HG03280 (cell line): ENCODE measurements around the gene ARL4C.
A peak's percentile ranks its signal among the peaks of the same experiment; 100 is the strongest.

Source experiments
- ATAC-seq: cut with Tn5 transposase; IDR thresholded peaks from one replicate; pipeline ENCODE4 v1.9.1; 2021; ENCODE audit warnings: mild to moderate bottlenecking, moderate library complexity; ENCODE audit not compliant: unreplicated experiment

The ARL4C gene

GRCh38 chr2:234500394-234501006 is 3.6 kb upstream of the ARL4C start:
- peak; percentile 48 for ATAC-seq

- no peak for ATAC-seq
Measured at GRCh38 chr2:234497594-234498235, 834 bp upstream of the ARL4C start.

- ATAC-seq: peak; percentile 51
Measured at GRCh38 chr2:234496055-234496834, 636 bp downstream of the ARL4C start.

- ATAC-seq: no peak
Measured at GRCh38 chr2:234495251-234496054, 1.4 kb downstream of the ARL4C start.

- no peak for ATAC-seq
Measured at GRCh38 chr2:234494361-234495250, 2.3 kb downstream of the ARL4C start.

GRCh38 chr2:234493796-234494195 is 3.1 kb downstream of the ARL4C start:
- ATAC-seq: no peak

- no peak for ATAC-seq
Measured at GRCh38 chr2:234492717-234493485, 4.0 kb downstream of the ARL4C start.

- ATAC-seq: no peak
Measured at GRCh38 chr2:234491897-234492296, 5.0 kb downstream of the ARL4C start.

- no peak for ATAC-seq
Measured at GRCh38 chr2:234491281-234491680, 5.6 kb downstream of the ARL4C start.

- no peak for ATAC-seq
Measured at GRCh38 chr2:234490271-234491091, 6.4 kb downstream of the ARL4C start.

GRCh38 chr2:234488913-234489451 is 7.9 kb downstream of the ARL4C start:
- peak; percentile 66 for ATAC-seq

GRCh38 chr2:234488486-234488885 is 8.4 kb downstream of the ARL4C start:
- ATAC-seq: no peak

GRCh38 chr2:234487356-234487755 is 9.5 kb downstream of the ARL4C start:
- ATAC-seq: no peak

GRCh38 chr2:234483568-234484251 is 13.2 kb downstream of the ARL4C start:
- ATAC-seq: no peak

- ATAC-seq: no peak
Measured at GRCh38 chr2:234481301-234481700, 15.6 kb downstream of the ARL4C start.

- ATAC-seq: no peak
Measured at GRCh38 chr2:234480337-234480736, 16.5 kb downstream of the ARL4C start.

GRCh38 chr2:234479465-234479864 is 17.4 kb downstream of the ARL4C start:
- no peak for ATAC-seq
